ENCODE data around the gene GSDMA. TPM values are rescaled to one million over a fixed set of nuclear protein-coding genes. Genes with fewer than 3 reads are reported as not detected.

The GSDMA gene, protein sequence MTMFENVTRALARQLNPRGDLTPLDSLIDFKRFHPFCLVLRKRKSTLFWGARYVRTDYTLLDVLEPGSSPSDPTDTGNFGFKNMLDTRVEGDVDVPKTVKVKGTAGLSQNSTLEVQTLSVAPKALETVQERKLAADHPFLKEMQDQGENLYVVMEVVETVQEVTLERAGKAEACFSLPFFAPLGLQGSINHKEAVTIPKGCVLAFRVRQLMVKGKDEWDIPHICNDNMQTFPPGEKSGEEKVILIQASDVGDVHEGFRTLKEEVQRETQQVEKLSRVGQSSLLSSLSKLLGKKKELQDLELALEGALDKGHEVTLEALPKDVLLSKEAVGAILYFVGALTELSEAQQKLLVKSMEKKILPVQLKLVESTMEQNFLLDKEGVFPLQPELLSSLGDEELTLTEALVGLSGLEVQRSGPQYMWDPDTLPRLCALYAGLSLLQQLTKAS
- total RNA-seq: 0.94 TPM

DNA sequence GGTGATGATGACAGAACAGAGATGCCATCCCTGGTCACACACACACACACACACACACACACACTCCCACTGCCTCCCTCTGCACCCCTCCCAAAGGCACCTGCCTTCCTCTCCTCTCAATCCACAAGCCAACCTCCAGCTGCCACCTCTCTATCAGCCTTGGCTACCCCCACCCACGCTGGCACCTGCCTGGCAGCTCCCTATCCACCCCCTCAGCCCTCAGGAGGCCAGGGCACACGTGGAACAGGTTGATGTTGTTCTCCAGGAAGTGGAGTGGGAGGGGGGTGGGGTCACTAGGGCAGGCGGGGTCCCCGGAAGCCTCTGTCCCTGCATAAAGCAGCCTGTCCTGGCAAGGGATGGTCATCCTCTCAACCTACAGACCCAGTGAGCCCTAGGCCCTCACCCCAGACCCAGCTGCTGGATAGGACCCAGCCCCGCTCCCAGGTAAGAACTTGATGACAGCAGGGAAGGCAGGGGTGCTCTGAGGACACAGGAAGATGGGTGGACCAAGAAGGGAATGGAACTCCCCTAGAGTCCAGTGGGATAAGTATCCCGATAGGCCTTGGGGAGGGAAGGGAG, at the start of gene GSDMA:
TSS of gene GSDMA (plus strand) at position 363 of the 579 bp plus-strand sequence. CDS start 2,684 bp downstream, outside the sequence.
- Histone ChIP-seq H3K4me1 (ENCODE audit: insufficient read depth, low read length) (peaks cover 28% of the 10 kb centered on the region), H3K27me3 (ENCODE audit: insufficient read depth, low read length) (no peaks in the 10 kb centered on the region), H3K9me3 (ENCODE audit: low read depth, low read length) (no peaks in the 10 kb centered on the region), H3K4me3 (ENCODE audit: low read length) (no peak within 1 kb of the TSS)

DNA sequence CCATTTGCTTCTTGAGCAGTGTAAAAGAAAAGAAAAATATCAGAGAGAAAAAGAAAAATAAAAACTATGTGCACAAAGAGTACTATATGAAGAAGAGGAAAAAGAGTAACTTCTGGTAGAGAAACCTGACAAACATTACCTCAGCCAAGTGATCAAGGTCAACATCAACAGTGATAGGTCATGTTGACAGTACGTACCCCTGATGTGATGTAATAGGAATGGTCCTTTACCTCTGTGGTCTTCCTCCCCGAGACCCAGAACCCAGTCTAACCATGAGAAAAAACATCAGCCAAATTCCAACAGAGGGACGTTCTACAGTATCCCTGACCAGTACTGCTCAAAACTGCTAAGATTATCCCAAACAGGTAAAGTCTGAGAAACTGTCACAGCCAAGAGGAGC, 48.8 kb upstream of the GSDMA start:
- Histone ChIP-seq H3K4me3 (ENCODE audit: low read length) (no peak overlapping the region), H3K9me3 (ENCODE audit: low read depth, low read length) (no peaks in the 10 kb centered on the region), H3K27me3 (ENCODE audit: insufficient read depth, low read length) (no peaks in the 10 kb centered on the region), H3K4me1 (ENCODE audit: insufficient read depth, low read length) (peaks cover 7% of the 10 kb centered on the region)

DNA sequence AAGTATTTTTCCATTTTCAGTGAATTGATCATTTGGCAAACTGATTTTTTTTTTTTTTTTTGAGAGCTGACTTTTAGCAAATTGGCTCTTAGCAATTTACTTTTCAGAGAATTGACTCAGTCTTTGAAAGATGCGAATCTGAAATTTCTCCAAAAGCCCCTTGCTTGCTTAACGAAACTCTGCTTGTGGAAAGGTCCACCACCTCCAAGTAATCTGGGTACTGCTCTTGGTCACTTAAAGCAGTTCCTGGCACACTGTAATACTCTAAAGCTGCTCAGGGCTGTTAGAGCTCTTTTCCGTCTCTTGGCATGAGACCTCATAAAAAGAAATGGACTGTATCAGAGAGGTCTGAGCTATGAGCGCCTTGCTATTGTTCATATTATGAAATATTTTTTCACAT, 47.2 kb upstream of the GSDMA start:
- H3K4me3 ChIP-seq (ENCODE audit: low read length): no peak overlapping the region
- no peaks in the 10 kb centered on the region for H3K9me3 ChIP-seq (ENCODE audit: low read depth, low read length)
- H3K4me1 ChIP-seq (ENCODE audit: insufficient read depth, low read length): peaks cover 13% of the 10 kb centered on the region
- no peaks in the 10 kb centered on the region for H3K27me3 ChIP-seq (ENCODE audit: insufficient read depth, low read length)

DNA sequence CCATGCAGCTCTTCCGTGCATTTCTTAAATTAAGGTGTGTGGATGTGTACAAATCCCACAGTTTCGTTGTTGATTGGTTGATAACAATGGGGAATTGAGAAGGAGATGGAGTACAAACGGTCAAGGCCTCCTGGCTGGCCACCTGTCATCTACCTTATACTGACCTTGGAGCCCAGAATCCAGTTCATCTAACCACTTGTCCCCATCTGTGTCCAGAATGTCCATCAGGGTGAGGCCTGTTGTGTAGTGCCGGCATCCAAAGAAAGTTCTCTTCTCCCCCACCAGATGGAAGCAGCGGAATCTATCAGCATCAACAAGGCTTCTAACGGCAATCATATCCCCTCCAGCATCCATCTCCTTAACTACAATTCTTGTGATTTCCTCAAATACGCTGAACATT, 45.9 kb upstream of the GSDMA start:
- H3K4me3 ChIP-seq (ENCODE audit: low read length): no peak overlapping the region
- no peaks in the 10 kb centered on the region for H3K9me3 ChIP-seq (ENCODE audit: low read depth, low read length)
- no peaks in the 10 kb centered on the region for H3K27me3 ChIP-seq (ENCODE audit: insufficient read depth, low read length)
- peaks cover 27% of the 10 kb centered on the region for H3K4me1 ChIP-seq (ENCODE audit: insufficient read depth, low read length)

DNA sequence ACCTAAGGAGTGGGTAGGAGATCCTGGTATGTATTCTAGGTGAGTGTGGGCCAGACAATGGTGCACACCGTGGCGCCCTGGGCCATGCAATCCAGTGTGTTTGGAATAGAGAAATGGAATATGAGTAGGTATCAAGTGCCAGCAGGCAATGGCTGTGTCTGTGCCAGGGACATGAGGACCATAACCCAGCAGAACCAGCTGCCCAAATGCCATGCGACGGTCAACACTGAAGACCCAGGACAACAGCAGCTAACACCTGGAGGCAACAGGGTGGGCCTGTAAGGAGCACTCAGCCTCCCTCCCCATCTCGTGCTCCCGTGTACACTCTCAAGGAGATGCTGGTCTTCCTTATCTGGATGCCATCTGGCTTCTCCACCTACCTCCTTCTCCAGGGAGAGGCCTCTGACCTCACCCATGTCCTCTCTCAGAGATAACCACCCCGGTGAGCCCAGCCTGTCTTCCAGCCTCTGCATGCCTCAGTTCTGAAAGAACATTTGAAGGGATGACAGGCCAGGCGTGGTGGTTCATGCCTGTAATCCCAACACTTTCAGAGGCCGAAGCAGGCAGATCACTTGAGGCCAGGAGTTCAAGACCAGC, 43.6 kb upstream of the GSDMA start:
- peaks cover 49% of the 10 kb centered on the region for H3K4me1 ChIP-seq (ENCODE audit: insufficient read depth, low read length)
- no peaks in the 10 kb centered on the region for H3K27me3 ChIP-seq (ENCODE audit: insufficient read depth, low read length)
- no peaks in the 10 kb centered on the region for H3K9me3 ChIP-seq (ENCODE audit: low read depth, low read length)
- no peak overlapping the region for H3K4me3 ChIP-seq (ENCODE audit: low read length)

DNA sequence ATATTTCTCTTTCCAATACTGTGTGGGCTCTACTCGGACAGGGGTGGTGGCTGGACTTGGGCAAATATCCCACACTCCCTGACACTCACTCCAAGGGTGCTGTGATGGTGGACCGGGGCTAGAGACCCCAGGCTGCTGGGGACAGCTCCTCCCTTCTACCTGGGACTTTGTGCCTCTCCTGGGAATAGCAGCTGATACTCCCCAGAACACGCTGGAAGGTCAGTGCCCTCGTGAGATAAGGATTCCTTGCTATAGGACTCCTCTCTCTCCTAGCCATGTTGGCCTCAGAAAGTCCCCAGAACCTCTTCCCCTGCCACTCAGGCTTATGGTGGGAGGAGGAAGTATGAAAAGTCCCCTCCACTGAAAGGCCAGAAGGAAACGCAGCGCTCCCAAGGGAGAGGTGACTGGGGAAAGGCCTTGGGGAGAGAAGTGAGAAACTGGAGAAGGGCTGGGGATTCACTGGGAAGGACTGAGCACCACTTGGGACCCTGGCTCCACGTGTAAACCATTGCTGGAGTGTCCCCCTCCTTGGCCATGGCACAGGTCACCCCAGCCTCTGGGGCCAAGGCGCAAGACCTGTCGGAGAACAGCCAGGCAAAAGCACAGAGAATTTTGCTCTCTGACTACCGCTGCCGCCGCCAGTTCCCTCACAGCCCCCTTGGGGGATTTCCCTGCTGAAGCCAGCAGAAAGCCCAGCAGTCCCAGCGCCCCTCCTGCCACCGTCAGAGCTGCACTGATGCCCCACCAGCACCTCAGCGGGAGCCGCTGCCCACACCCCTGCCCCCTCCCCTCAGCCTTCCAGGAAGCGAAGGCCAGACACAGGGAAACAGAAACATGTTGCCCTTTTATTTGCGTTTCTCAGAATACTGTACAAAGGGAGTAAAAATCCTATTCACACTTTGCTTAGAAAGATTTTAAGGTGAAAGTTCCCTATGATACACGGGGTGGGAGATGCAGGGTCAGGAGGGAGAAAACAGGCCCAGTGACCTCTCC, 42.3 kb upstream of the GSDMA start:
- Histone ChIP-seq H3K4me1 (ENCODE audit: insufficient read depth, low read length) (peaks cover 63% of the 10 kb centered on the region), H3K9me3 (ENCODE audit: low read depth, low read length) (no peaks in the 10 kb centered on the region), H3K27me3 (ENCODE audit: insufficient read depth, low read length) (no peaks in the 10 kb centered on the region), H3K4me3 (ENCODE audit: low read length) (no peak overlapping the region)

DNA sequence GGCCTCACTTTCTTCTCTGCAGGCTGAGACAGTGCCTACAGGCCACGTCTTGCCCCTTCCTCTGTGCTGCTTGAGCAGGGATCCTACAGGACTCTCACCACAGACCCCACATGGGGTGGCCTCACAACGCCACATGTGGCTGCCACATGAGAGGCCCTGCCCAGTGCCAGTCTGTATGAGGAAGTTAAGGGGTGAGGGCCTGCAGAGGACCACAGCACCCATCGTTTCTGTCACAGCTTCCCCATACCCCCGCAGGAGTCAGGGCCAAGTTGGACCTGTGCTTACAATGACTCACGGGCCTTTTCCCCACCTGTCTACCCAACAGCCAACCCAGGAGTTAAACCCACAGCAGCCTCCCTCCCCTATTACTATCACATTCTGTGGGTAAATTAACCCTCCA, 41.5 kb upstream of the GSDMA start:
- peaks cover 71% of the 10 kb centered on the region for H3K4me1 ChIP-seq (ENCODE audit: insufficient read depth, low read length)
- no peaks in the 10 kb centered on the region for H3K9me3 ChIP-seq (ENCODE audit: low read depth, low read length)
- H3K27me3 ChIP-seq (ENCODE audit: insufficient read depth, low read length): no peaks in the 10 kb centered on the region
- H3K4me3 ChIP-seq (ENCODE audit: low read length): no peak overlapping the region

DNA sequence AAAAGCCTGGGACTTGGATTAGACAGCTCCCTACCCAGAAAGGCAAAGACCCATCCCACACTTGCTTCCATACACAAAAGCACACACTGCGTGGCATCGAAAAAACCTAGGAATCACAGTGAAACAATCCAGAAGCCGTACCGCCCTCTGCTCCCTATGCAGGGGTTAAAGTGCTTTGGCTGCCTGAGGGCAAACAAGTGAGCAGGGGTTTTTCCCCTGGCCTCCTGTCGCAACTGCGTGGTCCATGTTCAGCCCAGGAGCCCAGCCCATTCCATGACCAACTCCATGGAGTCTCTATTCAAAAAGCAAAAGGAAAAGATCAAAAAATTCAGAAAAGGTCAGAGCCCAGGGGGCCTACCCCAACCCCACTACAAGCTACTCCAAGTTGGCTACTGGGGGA, 40.8 kb upstream of the GSDMA start:
- no peaks in the 10 kb centered on the region for H3K27me3 ChIP-seq (ENCODE audit: insufficient read depth, low read length)
- H3K4me3 ChIP-seq (ENCODE audit: low read length): no peak overlapping the region
- peaks cover 77% of the 10 kb centered on the region for H3K4me1 ChIP-seq (ENCODE audit: insufficient read depth, low read length)
- H3K9me3 ChIP-seq (ENCODE audit: low read depth, low read length): no peaks in the 10 kb centered on the region

DNA sequence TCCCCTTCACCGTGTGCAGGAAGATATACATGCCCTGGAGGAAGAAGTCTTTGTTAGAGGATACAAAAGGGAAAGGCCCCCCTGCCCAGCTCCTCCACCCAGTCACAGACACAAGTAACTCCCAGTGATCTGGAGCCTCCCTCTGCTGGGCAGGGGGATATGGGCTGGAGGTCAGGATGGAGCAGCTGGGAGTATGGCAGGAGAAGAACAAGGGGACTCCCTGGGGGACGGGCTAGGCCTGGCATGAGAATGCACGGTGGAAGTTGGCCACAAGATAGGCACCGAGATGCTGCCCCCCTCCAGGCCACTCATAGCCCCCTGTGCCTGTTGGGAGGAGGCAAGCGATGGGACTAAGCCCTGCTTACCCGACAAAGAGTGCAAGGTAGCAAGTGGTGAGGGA, 39.6 kb upstream of the GSDMA start:
- H3K4me1 ChIP-seq (ENCODE audit: insufficient read depth, low read length): peaks cover 82% of the 10 kb centered on the region
- H3K4me3 ChIP-seq (ENCODE audit: low read length): no peak overlapping the region
- no peaks in the 10 kb centered on the region for H3K27me3 ChIP-seq (ENCODE audit: insufficient read depth, low read length)
- no peaks in the 10 kb centered on the region for H3K9me3 ChIP-seq (ENCODE audit: low read depth, low read length)

DNA sequence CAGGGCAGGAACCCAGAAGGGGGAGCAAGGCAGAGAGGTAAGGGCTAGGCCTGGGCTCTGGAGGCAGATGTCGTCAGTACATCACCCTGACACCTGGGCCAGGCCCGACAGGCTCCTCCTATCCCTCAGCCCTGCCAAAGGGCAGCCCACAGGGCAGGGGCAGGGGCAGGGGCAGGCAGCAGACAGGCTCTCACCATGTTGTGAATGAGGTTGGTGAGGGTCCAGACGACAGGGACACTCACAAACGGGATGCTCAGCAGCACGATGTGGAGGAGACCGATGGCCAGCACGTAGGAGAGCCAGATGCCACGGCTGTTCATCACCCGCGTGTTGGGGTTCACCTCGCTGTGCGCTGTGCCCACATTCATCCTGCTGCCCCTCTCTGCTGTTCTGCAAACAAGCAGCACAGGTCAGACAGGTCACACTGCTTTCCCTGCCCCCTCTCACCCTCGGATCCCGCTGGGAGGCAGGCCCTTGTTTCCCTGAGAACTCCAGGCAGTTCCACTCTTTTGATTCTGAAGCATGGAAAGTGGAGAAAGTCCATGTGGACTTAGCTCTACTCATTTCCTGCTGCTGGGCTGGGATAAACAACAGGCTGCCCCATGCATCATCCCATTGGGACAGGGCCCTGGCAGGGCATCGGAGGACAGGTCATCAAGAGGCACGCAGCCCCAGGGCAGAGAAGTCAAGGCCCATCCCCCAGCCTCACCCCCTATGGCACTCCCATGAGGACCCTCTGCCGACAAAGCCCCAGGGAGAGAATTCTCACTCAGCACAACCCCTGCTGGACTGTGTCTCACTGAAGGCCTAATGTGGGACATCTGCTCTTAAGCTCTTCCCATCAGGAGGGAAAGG, 38.7 kb upstream of the GSDMA start:
- H3K4me3 ChIP-seq (ENCODE audit: low read length): no peak overlapping the region
- H3K4me1 ChIP-seq (ENCODE audit: insufficient read depth, low read length): peaks cover 85% of the 10 kb centered on the region
- no peaks in the 10 kb centered on the region for H3K27me3 ChIP-seq (ENCODE audit: insufficient read depth, low read length)
- no peaks in the 10 kb centered on the region for H3K9me3 ChIP-seq (ENCODE audit: low read depth, low read length)

DNA sequence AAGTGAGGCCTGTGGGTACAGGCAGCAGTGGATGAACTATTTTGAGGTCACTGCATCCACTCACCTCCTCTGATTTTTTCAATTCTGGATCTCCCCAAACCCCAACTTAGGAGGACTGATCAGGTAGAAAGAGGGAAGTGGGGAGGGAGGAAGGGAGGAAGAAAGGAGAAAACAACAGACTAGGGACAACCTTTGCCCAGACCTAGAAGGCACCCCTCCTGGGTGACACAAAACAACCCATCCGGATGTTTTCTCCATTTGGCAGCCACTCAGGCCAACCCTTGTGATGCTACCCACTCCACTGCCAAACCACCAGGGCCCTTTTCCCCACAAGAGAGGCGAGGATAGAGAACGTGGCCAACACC, 38.1 kb upstream of the GSDMA start:
- Histone ChIP-seq H3K4me1 (ENCODE audit: insufficient read depth, low read length) (peaks cover 89% of the 10 kb centered on the region), H3K4me3 (ENCODE audit: low read length) (no peak overlapping the region), H3K9me3 (ENCODE audit: low read depth, low read length) (no peaks in the 10 kb centered on the region), H3K27me3 (ENCODE audit: insufficient read depth, low read length) (no peaks in the 10 kb centered on the region)

DNA sequence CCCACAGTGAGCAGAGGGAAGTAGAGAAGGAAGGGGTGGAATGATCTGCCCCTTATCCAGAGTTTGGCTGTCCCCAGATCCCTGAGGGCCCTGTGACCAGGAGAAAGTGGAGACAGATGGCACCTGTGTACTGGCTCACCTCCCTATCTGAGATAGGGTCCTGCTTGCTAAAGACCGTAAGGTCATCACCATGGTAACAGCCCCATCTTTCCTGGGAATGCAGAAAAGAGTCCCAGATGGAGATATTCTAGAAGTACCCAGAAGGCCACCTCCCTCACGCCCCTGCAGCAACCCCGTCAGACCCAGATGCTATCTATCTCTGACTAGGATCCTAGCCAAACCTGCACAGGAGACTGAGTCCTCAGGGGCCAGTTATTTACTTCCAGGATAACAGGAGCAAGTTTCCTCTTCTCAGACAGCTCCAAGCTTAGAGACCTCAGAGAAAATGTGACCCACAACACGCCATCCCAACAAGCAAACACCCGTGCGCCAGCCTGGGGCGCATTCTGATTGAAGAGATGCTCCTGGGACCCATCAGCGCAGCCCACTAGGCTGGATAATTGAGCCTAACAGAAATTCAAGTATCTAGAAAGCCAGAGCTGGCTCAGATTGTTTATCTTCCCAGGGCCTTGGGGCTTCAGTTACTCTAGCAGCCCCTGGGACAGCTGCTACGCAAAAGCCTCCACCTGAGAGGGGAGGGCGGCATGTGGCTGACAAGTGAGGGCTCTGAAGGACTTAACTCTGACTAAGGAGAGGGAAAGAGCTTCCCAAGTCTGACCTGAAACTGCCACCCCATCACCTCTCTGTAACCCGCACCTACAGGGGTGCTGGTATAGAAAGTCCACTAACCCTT, 37.3 kb upstream of the GSDMA start:
- Histone ChIP-seq H3K9me3 (ENCODE audit: low read depth, low read length) (no peaks in the 10 kb centered on the region), H3K4me1 (ENCODE audit: insufficient read depth, low read length) (peaks cover 85% of the 10 kb centered on the region), H3K27me3 (ENCODE audit: insufficient read depth, low read length) (no peaks in the 10 kb centered on the region), H3K4me3 (ENCODE audit: low read length) (peak overlapping the region; percentile 63)

DNA sequence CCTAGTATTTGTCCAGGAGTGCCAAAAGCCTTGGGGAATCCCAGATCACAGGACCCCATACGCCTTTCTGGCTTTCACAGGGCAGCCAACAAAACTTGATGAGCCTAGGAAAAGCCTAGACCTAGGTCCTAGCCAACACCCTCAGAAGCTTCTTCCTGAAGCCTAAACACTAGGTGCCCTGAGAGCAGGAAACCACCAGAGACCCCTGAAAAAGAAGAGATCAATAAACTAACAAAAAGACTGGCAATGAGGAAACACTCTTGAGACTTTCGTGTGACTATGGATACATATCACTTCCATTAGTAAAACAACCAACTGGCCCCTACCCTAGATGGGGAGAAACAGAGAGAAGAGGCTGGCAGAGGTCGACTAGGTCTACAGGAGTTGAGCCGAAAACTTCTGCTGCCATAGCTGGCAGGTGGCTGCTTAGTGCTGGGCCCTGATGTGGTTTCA, 36.6 kb upstream of the GSDMA start:
- Histone ChIP-seq H3K27me3 (ENCODE audit: insufficient read depth, low read length) (no peaks in the 10 kb centered on the region), H3K4me3 (ENCODE audit: low read length) (peak overlapping the region; percentile 63), H3K4me1 (ENCODE audit: insufficient read depth, low read length) (peaks cover 78% of the 10 kb centered on the region), H3K9me3 (ENCODE audit: low read depth, low read length) (no peaks in the 10 kb centered on the region)

Data from mononuclear cell (primary cell).